ENCODE data around the gene PPP1R13L.
"Not testable (repeated sequence)": the region's sequence is repeated elsewhere in the genome, so short reads cannot be mapped to it uniquely, and the experiment has no call there.

PPP1R13L gene

DNA sequence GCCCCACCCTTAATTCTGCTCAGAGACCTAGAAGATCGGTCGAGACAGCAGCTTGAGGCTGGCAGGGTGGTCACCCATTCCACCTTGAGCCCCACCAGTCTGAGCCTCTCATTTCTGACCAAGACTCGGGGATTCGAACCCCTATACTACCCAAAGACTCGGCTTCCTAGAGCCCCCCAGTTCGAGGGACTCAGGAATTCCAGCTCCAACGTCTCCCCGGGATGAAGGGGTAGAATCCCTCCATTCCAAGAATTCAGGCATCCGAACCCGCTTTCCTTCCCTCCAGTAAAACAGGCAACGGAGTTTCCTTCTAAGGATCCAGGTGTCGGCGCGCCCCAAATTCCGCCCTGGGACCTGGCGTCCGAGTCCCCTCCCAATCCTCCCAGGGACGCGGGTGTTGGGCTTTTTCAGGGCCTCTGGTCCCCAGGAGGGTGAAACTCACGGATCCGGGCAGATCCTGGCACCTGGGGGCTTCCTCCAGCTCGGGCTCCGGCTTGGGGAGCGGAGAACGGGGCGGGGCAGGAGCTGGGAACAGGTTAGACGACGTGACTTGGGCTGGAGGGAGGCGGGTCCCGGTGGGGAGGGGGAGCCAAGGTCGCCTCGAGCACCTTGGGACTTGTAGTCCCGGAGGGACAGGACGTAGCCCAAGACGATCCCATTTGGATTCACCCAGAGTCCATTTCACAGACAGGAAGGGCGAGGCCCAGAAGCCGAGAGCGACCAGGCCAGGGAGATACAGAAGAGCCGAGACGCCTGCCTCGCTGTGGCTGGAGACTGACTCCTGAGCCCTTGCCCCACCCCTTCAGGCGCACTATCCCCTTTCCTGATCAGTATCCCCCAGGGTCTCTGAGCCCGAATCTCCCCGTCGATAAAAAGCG lies at the start of gene PPP1R13L:
Gene PPP1R13L (minus strand): TSS at position 513 of the 878 bp plus-strand sequence. CDS start 6,751 bp downstream, outside the sequence.
- peak; percentile 82 for DNase-seq

GRCh38 chr19:45451850-45452387 lies 47.0 kb upstream of the PPP1R13L start:
- DNase-seq, result no peak

DNA sequence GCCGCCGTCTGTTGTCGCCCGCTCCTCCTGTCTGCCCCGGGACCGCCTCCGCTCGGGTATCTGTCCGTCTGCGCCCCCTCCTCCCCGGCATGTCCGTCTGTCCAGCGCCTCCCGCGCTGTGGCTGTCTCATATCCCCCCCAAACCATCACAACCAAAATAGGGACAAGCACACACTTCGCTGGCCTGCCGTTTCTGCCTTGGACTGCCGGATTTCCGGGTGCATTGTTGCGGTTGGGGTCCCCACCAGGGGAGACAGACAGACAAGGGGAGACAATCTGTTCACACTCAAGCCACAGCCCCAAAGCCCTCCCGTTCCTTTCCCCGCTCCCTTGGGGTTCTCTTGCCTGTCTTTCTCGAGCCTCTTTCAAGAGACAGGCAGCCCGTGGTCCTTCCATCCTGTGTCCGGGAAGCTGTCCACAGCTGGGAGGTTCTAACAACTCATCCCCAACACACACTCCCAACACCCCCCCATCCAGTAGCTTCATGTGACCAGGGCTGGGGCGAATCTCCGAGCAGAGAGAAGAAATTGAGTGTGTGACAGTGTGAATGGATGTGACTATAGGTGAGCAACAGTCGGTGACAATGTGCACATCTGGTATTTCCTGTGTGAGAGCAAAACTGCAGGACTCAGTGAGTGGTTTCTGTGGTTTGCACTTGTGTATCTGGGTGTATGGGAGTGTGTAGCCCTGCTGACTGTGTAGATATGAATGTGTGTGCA lies 46.4 kb upstream of the PPP1R13L start:
- DNase-seq, result peak; percentile 71

DNA sequence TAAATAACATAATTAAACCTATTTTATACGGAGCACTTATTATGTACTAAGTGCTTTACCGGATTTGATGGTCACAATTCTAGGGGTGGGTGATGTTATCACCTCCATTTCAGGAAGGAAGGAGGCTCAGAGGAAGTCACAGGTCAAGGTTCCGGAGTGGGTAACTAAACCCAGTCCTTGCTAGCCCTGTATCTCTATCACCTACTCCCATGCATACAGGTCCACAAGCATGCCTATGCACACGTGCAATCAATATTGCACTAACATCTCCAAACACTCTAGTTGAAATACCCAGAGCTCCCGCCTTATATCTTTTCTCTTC lies 45.1 kb upstream of the PPP1R13L start:
- DNase-seq, result no peak

DNA sequence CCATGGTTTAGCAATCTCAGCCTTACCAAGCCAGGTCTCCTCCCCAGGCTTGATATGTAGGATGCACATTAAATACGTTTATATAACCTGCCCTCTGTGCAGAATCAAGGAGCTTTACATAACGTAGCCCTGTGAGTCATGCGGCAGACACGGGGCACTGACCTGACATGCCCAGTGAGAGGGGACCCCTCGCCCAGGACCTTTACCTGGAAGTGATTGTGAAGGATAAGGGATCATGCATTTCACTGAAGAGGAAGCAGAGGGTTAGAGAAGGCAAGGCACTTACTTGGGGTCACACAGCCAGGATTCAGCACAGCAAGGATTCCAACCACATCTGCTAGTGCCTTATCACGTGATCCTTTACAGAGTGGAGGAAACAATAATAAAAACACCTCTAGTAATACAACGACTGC lies 44.0 kb upstream of the PPP1R13L start:
- DNase-seq, result no peak

DNA sequence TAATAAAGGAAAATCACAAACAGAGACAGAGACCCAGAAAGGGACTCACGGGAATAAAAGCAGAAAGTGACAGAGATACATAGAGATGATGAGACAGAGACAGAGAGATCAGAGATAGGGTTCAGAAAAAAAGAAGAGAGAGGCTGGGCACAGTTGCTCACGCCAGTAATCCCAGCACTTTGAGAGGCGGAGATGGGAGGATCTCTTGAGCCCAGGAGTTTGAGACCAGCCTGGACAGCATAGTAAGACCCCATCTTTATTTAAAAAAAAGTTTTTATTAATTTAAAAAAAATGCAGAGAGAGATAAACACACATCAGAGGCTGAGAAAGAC lies 43.5 kb upstream of the PPP1R13L start:
- no peak for DNase-seq

- no peak for DNase-seq
Measured at GRCh38 chr19:45446944-45447343, 42.1 kb upstream of the PPP1R13L start.

DNA sequence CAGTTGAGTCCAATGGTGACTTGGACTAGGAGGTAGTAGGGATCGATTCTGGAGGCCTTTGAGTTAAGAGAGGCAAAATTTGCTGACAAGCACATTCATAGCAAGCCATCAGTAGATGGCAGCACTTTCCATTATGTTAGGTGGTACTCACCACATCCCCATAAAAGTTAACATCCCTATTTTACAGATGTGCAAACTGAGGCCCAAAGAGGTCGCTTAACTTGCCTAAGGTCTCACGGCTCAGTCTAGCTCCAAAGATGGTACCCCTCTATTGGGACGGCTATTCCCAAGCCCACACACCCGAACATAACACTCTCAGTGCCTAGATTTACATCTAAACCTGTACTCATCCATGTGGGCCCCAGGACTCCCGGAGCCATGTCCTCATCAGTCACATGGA lies 41.4 kb upstream of the PPP1R13L start:
- peak; percentile 43 for DNase-seq

DNA sequence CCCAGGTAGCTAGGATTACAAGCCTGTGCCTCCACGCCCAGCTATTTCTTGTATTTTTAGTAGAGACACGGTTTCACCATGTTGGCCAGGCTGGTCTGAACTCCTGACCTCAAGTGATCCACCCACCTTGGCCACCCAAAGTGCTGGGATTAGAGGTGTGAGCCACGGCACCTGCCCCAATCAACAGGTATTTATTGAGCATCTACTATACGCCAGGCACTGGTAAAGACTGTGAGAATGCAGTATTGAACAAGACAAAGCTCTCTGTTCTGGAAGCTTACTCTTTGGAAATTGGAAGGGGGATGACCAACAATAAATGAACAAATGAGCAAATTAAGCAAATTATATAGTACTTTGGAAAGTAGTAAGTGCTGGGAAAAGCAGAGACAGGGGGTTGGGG lies 40.3 kb upstream of the PPP1R13L start:
- DNase-seq, result no peak

DNA sequence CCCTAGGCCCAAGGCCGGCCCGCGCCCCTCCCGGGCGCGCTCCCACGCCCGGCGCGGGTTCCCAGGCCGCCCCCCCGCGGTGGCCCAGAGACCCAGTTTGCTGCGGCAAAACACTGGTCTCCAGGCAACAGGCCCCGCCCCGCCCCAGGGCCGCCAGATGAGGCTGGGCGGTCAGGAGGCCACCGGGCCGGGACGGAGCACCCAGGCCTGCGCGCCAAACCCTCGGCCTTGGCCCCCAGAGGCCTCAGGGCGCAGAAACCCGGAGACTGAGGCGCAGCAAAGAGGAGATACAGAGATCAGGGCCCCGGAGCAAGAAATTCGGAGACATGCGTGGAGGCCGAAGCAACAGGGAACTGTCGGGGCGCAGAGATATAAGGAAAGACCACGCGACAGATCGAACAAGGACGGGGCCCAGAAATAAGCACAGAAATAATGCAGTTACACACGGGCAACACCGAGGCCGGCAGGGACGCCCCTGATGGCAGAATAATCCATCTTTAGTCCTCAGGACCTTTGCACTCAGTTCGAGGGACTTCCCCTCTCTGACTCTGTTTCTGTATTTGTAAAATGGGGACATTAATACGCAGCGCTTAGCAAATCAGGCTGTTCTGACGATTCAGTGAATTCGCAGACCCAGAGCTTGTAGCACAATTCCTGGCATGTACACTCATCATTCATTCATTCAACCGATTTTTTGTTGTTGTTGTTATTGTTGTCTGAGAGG lies 39.6 kb upstream of the PPP1R13L start:
- peak; percentile 68 for DNase-seq

GRCh38 chr19:45443462-45444317 lies 38.8 kb upstream of the PPP1R13L start:
- DNase-seq, result peak; percentile 89

GRCh38 chr19:45442778-45443461 lies 38.1 kb upstream of the PPP1R13L start:
- peak; percentile 40 for DNase-seq

GRCh38 chr19:45442408-45442777 lies 37.5 kb upstream of the PPP1R13L start:
- no peak for DNase-seq

GRCh38 chr19:45440873-45441654 lies 36.2 kb upstream of the PPP1R13L start:
- peak; percentile 48 for DNase-seq

DNA sequence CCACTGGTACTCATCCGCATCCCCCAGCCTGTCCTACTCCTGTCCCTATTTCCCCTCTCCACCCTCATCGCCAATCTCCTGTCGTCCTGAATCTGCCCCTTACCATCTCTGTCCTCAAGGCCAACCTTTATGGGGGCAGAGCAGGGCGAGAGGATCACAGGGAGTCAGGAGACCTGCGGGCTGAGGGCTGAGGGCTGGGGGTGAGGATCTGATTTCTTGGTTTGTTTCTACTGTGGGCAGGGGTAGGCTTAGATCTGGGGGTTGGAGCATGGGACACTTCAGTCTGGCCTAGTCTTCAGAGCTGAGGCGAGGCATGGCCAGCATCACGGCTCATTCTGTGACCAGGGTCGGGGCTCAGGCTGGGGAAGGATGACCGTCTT lies 35.4 kb upstream of the PPP1R13L start:
- no peak for DNase-seq

GRCh38 chr19:45439569-45440258 lies 34.8 kb upstream of the PPP1R13L start:
- DNase-seq, result peak; percentile 83

DNA sequence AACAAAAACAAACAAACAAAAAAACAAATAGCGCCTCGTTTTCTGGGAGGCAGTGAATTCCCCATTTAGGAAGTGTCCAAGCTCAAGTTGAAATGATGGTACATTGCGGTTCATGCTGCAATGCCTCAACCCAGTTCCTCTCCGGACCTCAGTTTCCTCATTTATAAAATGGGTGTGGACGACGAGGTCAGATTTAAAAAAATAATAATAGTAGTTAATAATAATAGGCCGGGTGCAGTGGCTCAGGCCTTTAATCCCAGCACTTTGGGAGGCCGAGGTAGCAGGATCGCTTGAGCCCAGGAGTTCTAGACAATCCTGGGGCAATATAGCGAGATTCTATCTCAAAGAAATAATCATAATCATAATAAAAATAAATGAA lies 34.3 kb upstream of the PPP1R13L start:
- DNase-seq, result no peak

DNA sequence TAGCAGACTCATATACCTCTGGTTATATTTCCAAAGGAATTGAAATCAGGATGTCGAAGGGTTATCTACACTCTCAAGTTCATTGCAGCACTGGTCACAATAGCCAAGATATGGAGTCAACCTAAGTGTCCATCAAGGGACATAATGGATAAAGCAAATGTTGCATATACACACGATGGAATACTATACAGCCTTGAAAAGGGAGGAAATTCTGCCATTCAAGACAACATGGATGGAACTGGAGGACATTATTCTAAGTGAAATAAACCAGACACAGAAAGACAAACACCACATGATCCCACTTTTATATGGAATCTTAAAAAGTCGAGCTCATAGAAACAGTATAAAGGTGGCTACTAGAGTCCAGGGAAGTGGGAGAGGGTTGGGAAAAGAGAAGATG lies 32.5 kb upstream of the PPP1R13L start:
- DNase-seq, result no peak

- DNase-seq, result not testable (repeated sequence)
Measured at GRCh38 chr19:45432543-45432942, 27.7 kb upstream of the PPP1R13L start.

- peak; percentile 68 for DNase-seq
Measured at GRCh38 chr19:45431008-45431407, 26.1 kb upstream of the PPP1R13L start.
